HUDEP-2 (cell line): ENCODE data around the gene MAZ.
"Not testable (repeated sequence)": the region's sequence is repeated elsewhere in the genome, so short reads cannot be mapped to it uniquely, and the experiment has no call there.

ENCODE experiments used
- DNase-seq, 76 experiments: peaks; one replicate each; lab custom pipeline; 2025; ENCODE audit not compliant: unreplicated experiment in 76 of 76; lab: John Stamatoyannopoulos, UW

The MAZ gene

GRCh38 chr16:29784157-29784556 is 22.2 kb upstream of the MAZ start:
- DNase-seq: no peak

- peak in 3 of 76 experiments; percentile 6 to 24 (median 12) for DNase-seq
These were observed 21.3 kb upstream of the MAZ start for GRCh38 chr16:29784901-29785500.

GRCh38 chr16:29787155-29787554 is 19.2 kb upstream of the MAZ start:
- not testable (repeated sequence) for DNase-seq

GRCh38 chr16:29789775-29790182 is 16.6 kb upstream of the MAZ start:
- DNase-seq: peak in 3 of 76 experiments; percentile 23 to 49 (median 24)

- DNase-seq: peak; percentile 69 to 99 (median 98)
These were observed 16.0 kb upstream of the MAZ start, which contains the start of gene KIF22 for GRCh38 chr16:29790183-29790948. TSS of gene KIF22 (plus strand) at chr16:29790751. CDS start at chr16:29790760, 9 bp downstream.

GRCh38 chr16:29790949-29791844 is 15.1 kb upstream of the MAZ start:
- DNase-seq: peak in 3 of 76 experiments; percentile 24 to 67 (median 51)

- no peak for DNase-seq
These were observed 14.2 kb upstream of the MAZ start for GRCh38 chr16:29791845-29792807.

- not testable (repeated sequence) for DNase-seq
These were observed 13.2 kb upstream of the MAZ start for GRCh38 chr16:29793153-29793552.

GRCh38 chr16:29794231-29794710 is 12.1 kb upstream of the MAZ start:
- no peak for DNase-seq

GRCh38 chr16:29802416-29802935 is 3.9 kb upstream of the MAZ start:
- no peak for DNase-seq

GRCh38 chr16:29804020-29804419 is 2.3 kb upstream of the MAZ start:
- DNase-seq: no peak

GRCh38 chr16:29804455-29805231 is 1.7 kb upstream of the MAZ start:
- peak in 8 of 76 experiments; percentile 12 to 53 (median 35) for DNase-seq

- DNase-seq: peak in 75 of 76 experiments; percentile 39 to 97 (median 94)
These were observed 864 bp upstream of the MAZ start for GRCh38 chr16:29805232-29806098.

- DNase-seq: peak in 59 of 76 experiments; percentile 3 to 68 (median 47)
These were observed 504 bp downstream of the MAZ start for GRCh38 chr16:29806641-29807425.

- DNase-seq: peak in 75 of 76 experiments; percentile 42 to 96 (median 90)
These were observed 1.3 kb downstream of the MAZ start for GRCh38 chr16:29807426-29808218.
